DND-41 (cell line): ENCODE data around the gene THOC6.

Experiments used
- EZH2 ChIP-seq: IDR thresholded peaks from 3 replicates; pipeline ENCODE4 v1.6.1; 2012; ENCODE audit warnings: borderline replicate concordance, low read depth, mild to moderate bottlenecking, moderate library complexity, low read length, inconsistent platforms; ENCODE audit not compliant: severe bottlenecking
- TF ChIP-seq, protein P1 (sequence below): IDR thresholded peaks from 2 replicates; pipeline ENCODE4 v1.5.1; 2012; ENCODE audit warnings: borderline replicate concordance, low read length, moderate library complexity, mild to moderate bottlenecking; ENCODE audit not compliant: poor library complexity, severe bottlenecking; ENCODE audit errors: extremely low read depth

DNA sequence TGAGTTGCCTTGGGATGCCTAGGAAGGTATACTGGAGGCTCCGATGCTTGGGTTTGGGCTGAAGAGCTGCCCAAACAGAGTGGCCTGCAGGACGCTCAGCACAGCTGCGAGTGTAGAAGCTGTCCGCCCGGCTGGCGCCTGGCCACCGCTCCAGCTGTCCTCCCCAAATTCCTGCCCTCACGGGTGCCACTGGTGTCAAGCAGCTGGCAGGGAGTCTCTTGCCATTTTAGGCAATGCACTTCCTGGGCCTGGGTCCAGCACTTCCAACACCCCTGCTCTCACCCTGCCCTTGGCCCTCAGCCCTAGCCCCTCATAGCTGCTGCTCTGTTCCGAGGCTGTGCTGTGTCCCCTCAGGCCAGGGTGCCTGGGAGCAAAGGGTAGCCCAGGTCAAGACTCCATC, 38.4 kb upstream of the THOC6 start:
- TF ChIP-seq EZH2: no peak
- TF ChIP-seq, protein P1, sequence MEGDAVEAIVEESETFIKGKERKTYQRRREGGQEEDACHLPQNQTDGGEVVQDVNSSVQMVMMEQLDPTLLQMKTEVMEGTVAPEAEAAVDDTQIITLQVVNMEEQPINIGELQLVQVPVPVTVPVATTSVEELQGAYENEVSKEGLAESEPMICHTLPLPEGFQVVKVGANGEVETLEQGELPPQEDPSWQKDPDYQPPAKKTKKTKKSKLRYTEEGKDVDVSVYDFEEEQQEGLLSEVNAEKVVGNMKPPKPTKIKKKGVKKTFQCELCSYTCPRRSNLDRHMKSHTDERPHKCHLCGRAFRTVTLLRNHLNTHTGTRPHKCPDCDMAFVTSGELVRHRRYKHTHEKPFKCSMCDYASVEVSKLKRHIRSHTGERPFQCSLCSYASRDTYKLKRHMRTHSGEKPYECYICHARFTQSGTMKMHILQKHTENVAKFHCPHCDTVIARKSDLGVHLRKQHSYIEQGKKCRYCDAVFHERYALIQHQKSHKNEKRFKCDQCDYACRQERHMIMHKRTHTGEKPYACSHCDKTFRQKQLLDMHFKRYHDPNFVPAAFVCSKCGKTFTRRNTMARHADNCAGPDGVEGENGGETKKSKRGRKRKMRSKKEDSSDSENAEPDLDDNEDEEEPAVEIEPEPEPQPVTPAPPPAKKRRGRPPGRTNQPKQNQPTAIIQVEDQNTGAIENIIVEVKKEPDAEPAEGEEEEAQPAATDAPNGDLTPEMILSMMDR: no peak
